Loucy (cell line): ENCODE measurements around the gene ADM2.
"Not testable (repeated sequence)": the region's sequence is repeated elsewhere in the genome, so short reads cannot be mapped to it uniquely, and the experiment has no call there.

Experiments
- H2AFZ ChIP-seq: fragments of 200-600 bp; sonication (generic); 2 replicates; pipeline ENCODE4 v1.6.0; 2016; ENCODE audit warnings: antibody characterized with exemption, mild to moderate bottlenecking, low read length, moderate library complexity
- H3F3A ChIP-seq: fragments of 200-600 bp; 2 replicates; pipeline ENCODE4 v1.6.0; 2016; ENCODE audit warnings: antibody characterized with exemption, low read depth, mild to moderate bottlenecking
- H3K27me3 ChIP-seq: fragments of 200-600 bp; sonication (generic); 2 replicates; pipeline ENCODE4 v1.6.1; 2014; ENCODE audit warnings: low read length, mild to moderate bottlenecking; ENCODE audit not compliant: insufficient read depth, poor library complexity, severe bottlenecking
- H3K36me3 ChIP-seq: fragments of 200-600 bp; sonication (generic); 2 replicates; pipeline ENCODE4 v1.6.1; 2016; ENCODE audit warnings: low read length; ENCODE audit not compliant: insufficient read depth
- H3K4me1 ChIP-seq: fragments of 200-600 bp; sonication (generic); 2 replicates; pipeline ENCODE4 v1.5.1; 2014; ENCODE audit warnings: low read length, mild to moderate bottlenecking; ENCODE audit not compliant: insufficient read depth, poor library complexity, severe bottlenecking
- H3K4me2 ChIP-seq: fragments of 200-600 bp; sonication (generic); 2 replicates; pipeline ENCODE4 v1.6.0; 2014; ENCODE audit warnings: antibody characterized with exemption, low read length, low read depth, mild to moderate bottlenecking; ENCODE audit not compliant: poor library complexity, severe bottlenecking
- H3K4me3 ChIP-seq: fragments of 200-600 bp; sonication (generic); 2 replicates; pipeline ENCODE4 v1.5.1; 2014; ENCODE audit warnings: low read length, mild to moderate bottlenecking, mixed read lengths; ENCODE audit not compliant: poor library complexity, severe bottlenecking
- H3K79me2 ChIP-seq: fragments of 200-600 bp; sonication (generic); 2 replicates; pipeline ENCODE4 v1.6.1; 2014; ENCODE audit warnings: low read length; ENCODE audit not compliant: insufficient read depth
- H3K9ac ChIP-seq: fragments of 200-600 bp; sonication (generic); 2 replicates; pipeline ENCODE4 v1.6.0; 2014; ENCODE audit warnings: mild to moderate bottlenecking, low read depth, low read length, moderate library complexity; ENCODE audit not compliant: poor library complexity, severe bottlenecking
- H3K9me2 ChIP-seq: fragments of 200-600 bp; sonication (generic); replicated peaks from 2 replicates; pipeline ENCODE4 v1.6.1; 2016; ENCODE audit warnings: low read depth, low read length, mixed read lengths
- H3K9me3 ChIP-seq: fragments of 200-600 bp; sonication (generic); 2 replicates; pipeline ENCODE4 v1.6.1; 2014; ENCODE audit warnings: mild to moderate bottlenecking, antibody characterized with exemption, low read length, low read depth; ENCODE audit not compliant: insufficient read depth
- H4K20me1 ChIP-seq: fragments of 200-600 bp; sonication (generic); 2 replicates; pipeline ENCODE4 v1.6.0; 2014; ENCODE audit warnings: antibody characterized with exemption, low read length, mild to moderate bottlenecking; ENCODE audit not compliant: insufficient read depth, poor library complexity, severe bottlenecking
- CTCF ChIP-seq: fragments of 200-600 bp; sonication (generic); conservative IDR thresholded peaks from 2 replicates; pipeline ENCODE4 v1.5.1; 2014; ENCODE audit warnings: mild to moderate bottlenecking, antibody characterized with exemption, low read length
- EZH2phosphoT487 ChIP-seq: fragments of 200-600 bp; IDR thresholded peaks from 2 replicates; pipeline ENCODE4 v1.6.1; 2018; ENCODE audit warnings: antibody characterized with exemption, mild to moderate bottlenecking, moderate library complexity, borderline replicate concordance

ADM2 gene

DNA sequence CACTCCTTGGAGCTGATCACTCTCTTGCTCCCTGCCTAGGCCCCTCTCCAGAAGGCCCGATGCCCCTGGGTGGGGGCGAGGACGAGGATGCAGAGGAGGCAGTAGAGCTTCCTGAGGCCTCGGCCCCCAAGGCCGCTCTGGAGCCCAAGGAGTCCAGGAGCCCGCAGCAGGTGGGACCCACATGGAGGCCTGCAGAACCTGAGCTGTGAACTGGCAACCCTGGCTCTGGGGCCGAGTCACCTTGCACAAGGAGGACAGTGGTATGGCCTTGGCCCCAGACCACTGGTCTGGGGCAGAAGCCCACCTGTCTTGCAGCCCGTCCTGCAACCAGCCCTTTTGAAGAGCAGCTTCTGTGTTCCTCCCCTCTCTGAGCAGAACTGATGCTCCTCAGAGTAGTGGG, 37.8 kb downstream of the ADM2 start:
- no peak overlapping the region for H3K4me3 ChIP-seq
- no peaks in the 10 kb centered on the region for H3K9me3 ChIP-seq
- TF ChIP-seq EZH2phosphoT487: no peak
- TF ChIP-seq CTCF: no peak
- peaks cover 60% of the 10 kb centered on the region; the same call in 1 of the 2 replicates for H3K36me3 ChIP-seq
- H4K20me1 ChIP-seq: peaks cover 11% of the 10 kb centered on the region
- H2AFZ ChIP-seq: no peak overlapping the region
- H3K79me2 ChIP-seq: peaks cover 35% of the 10 kb centered on the region
- no peak overlapping the region for H3K9ac ChIP-seq
- H3K9me2 ChIP-seq: no peaks in the 10 kb centered on the region
- H3F3A ChIP-seq: no peaks in the 10 kb centered on the region
- no peak overlapping the region for H3K4me2 ChIP-seq
- no peaks in the 10 kb centered on the region for H3K27me3 ChIP-seq
- H3K4me1 ChIP-seq: peaks cover 8% of the 10 kb centered on the region

DNA sequence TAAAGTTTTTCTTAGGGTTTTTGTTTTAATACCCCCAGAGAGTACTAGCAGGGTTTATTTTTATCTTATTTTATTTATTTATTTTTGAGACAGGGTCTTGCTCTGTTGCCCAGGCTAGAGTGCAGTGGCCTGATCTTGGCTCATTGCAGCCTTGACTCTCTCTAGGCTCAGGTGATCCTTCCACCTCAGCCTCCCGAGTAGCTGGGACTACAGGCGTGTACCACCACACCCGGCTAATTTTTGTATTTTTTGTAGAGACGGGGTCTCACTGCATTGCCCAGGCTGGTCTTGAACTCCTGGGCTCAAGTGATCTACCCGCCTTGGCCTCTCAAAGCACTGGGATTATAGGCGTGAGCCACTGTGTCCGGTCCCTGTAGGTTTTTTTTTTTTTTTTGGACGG, 38.8 kb downstream of the ADM2 start:
- Histone ChIP-seq H4K20me1 (peaks cover 11% of the 10 kb centered on the region), H3K36me3 (peaks cover 61% of the 10 kb centered on the region; the same call in 1 of the 2 replicates), H3K79me2 (peaks cover 35% of the 10 kb centered on the region; the same call in 1 of the 2 replicates)
- H3K9me3 ChIP-seq, H3F3A ChIP-seq, H3K9me2 ChIP-seq, H3K27me3 ChIP-seq, H2AFZ ChIP-seq, H3K4me2 ChIP-seq, H3K9ac ChIP-seq, H3K4me3 ChIP-seq, H3K4me1 ChIP-seq: not testable (repeated sequence)

GRCh38 chr22:50520826-50521453, 39.6 kb downstream of the ADM2 start:
- H4K20me1 ChIP-seq: peaks cover 7% of the 10 kb centered on the region
- peaks cover 4% of the 10 kb centered on the region for H3K4me1 ChIP-seq
- H3K9me2 ChIP-seq: no peaks in the 10 kb centered on the region
- peaks cover 4% of the 10 kb centered on the region; the same call in 1 of the 2 replicates for H3F3A ChIP-seq
- H3K9me3 ChIP-seq: no peaks in the 10 kb centered on the region
- H3K9ac ChIP-seq: no peak overlapping the region
- H3K27me3 ChIP-seq: no peaks in the 10 kb centered on the region
- H3K4me3 ChIP-seq: no peak overlapping the region
- peaks cover 61% of the 10 kb centered on the region; the same call in 1 of the 2 replicates for H3K36me3 ChIP-seq
- no peak overlapping the region for H2AFZ ChIP-seq
- no peak for TF ChIP-seq EZH2phosphoT487
- TF ChIP-seq CTCF: no peak
- H3K79me2 ChIP-seq: peaks cover 30% of the 10 kb centered on the region; the same call in 1 of the 2 replicates
- H3K4me2 ChIP-seq: no peak overlapping the region

- peaks cover 23% of the 10 kb centered on the region; the same call in 1 of the 2 replicates for H3K79me2 ChIP-seq
- no peaks in the 10 kb centered on the region for H3K9me2 ChIP-seq
- H3K36me3 ChIP-seq: peaks cover 61% of the 10 kb centered on the region; the same call in 1 of the 2 replicates
- H2AFZ ChIP-seq: no peak overlapping the region
- no peak overlapping the region for H3K4me2 ChIP-seq
- no peak overlapping the region for H3K4me3 ChIP-seq
- peaks cover 6% of the 10 kb centered on the region for H3K4me1 ChIP-seq
- no peaks in the 10 kb centered on the region for H3K9me3 ChIP-seq
- peaks cover 3% of the 10 kb centered on the region for H4K20me1 ChIP-seq
- H3K27me3 ChIP-seq: no peaks in the 10 kb centered on the region
- TF ChIP-seq CTCF: no peak
- TF ChIP-seq EZH2phosphoT487: no peak
- H3F3A ChIP-seq: peaks cover 4% of the 10 kb centered on the region; the same call in 1 of the 2 replicates
- H3K9ac ChIP-seq: no peak overlapping the region
These were observed 40.4 kb downstream of the ADM2 start for GRCh38 chr22:50521710-50522109.
